HEK293 (cell line): ENCODE data around the gene CDC14B.
"Not testable (repeated sequence)": the region's sequence is repeated elsewhere in the genome, so short reads cannot be mapped to it uniquely, and the experiment has no call there.

Experiments used
- CTCF ChIA-PET: fragments of 350-600 bp; formaldehyde crosslinking; extraction: SDS; loops from one replicate; lab custom pipeline; 2021; ENCODE audit warnings: antibody characterized with exemption; lab: Yijun Ruan, JAX
- POLR2A ChIA-PET: fragments of 300-600 bp; formaldehyde crosslinking; extraction: SDS; loops from one replicate; lab custom pipeline; 2020; ENCODE audit warnings: antibody characterized with exemption, inconsistent platforms; lab: Yijun Ruan, JAX
- H3K27ac ChIP-seq: fragments of 200-500 bp; sonication (Bioruptor generic); 2 replicates; pipeline ENCODE4 v1.5.1; 2014; ENCODE audit warnings: low read depth, low read length, control low read depth, inconsistent platforms; ENCODE audit errors: extremely low read depth
- H3K36me3 ChIP-seq, 2 experiments: fragments of 200-500 bp in 1 of 2; sonication (Bioruptor generic) in 1 of 2; 1 replicate in 1 of 2; 2 replicates in 1 of 2; pipeline ENCODE4 v1.5.1; 2014 to 2017; ENCODE audit warnings: inconsistent platforms in 2 of 2, low read length in 2 of 2; ENCODE audit not compliant: control insufficient read depth in 2 of 2, insufficient read depth in 1 of 2
- H3K4me1 ChIP-seq: fragments of 200-500 bp; sonication (Bioruptor generic); 2 replicates; pipeline ENCODE4 v1.5.1; 2014; ENCODE audit warnings: mild to moderate bottlenecking, low read length, inconsistent platforms; ENCODE audit not compliant: control insufficient read depth, insufficient read depth
- H3K4me3 ChIP-seq: 2 replicates; pipeline ENCODE4 v1.5.1; 2011; ENCODE audit warnings: low read depth, mild to moderate bottlenecking, control low read depth, low read length, moderate library complexity
- H3K9me3 ChIP-seq: fragments of 200-500 bp; sonication (Bioruptor generic); 2 replicates; pipeline ENCODE4 v1.5.1; 2014; ENCODE audit warnings: low read depth, low read length, inconsistent platforms; ENCODE audit not compliant: control insufficient read depth, insufficient read depth
- BCL11B ChIP-seq: fragments of 450-650 bp; formaldehyde crosslinking; IDR thresholded peaks from 2 replicates; pipeline ENCODE4 v1.5.1; 2016; ENCODE audit warnings: low read depth, missing biosample characterization, missing genetic modification characterization
- FEZF1 ChIP-seq: fragments of 450-650 bp; formaldehyde crosslinking; IDR thresholded peaks from 2 replicates; pipeline ENCODE4 v1.5.1; 2016; ENCODE audit warnings: missing biosample characterization, missing genetic modification characterization
- HOXD13 ChIP-seq: sonication (generic); formaldehyde crosslinking; IDR thresholded peaks from 2 replicates; pipeline ENCODE4 v1.8.0; 2022; ENCODE audit warnings: missing genetic modification reagents, borderline replicate concordance
- KLF7 ChIP-seq: fragments of 450-650 bp; formaldehyde crosslinking; IDR thresholded peaks from 2 replicates; pipeline ENCODE4 v1.5.1; 2016; ENCODE audit warnings: missing biosample characterization, missing genetic modification characterization, borderline replicate concordance
- KLF8 ChIP-seq: fragments of 450-650 bp; formaldehyde crosslinking; IDR thresholded peaks from 2 replicates; pipeline ENCODE4 v1.5.1; 2016; ENCODE audit warnings: missing biosample characterization, missing genetic modification characterization
- MYNN ChIP-seq: fragments of 450-650 bp; formaldehyde crosslinking; IDR thresholded peaks from 2 replicates; pipeline ENCODE4 v1.5.1; 2016; ENCODE audit warnings: missing biosample characterization, missing genetic modification characterization, borderline replicate concordance
- PRDM6 ChIP-seq: fragments of 450-650 bp; formaldehyde crosslinking; IDR thresholded peaks from 2 replicates; pipeline ENCODE4 v1.5.1; 2017; ENCODE audit warnings: missing biosample characterization, missing genetic modification characterization
- TCF7L2 ChIP-seq: IDR thresholded peaks from 2 replicates; pipeline ENCODE4 v1.6.1; 2011; ENCODE audit warnings: low read depth, mild to moderate bottlenecking, inconsistent platforms, low read length, moderate library complexity, borderline replicate concordance
- YY1 ChIP-seq: fragments of 450-650 bp; formaldehyde crosslinking; IDR thresholded peaks from 2 replicates; pipeline ENCODE4 v1.5.1; 2018; ENCODE audit warnings: missing biosample characterization, missing genetic modification characterization
- ZBTB17 ChIP-seq: fragments of 450-650 bp; formaldehyde crosslinking; IDR thresholded peaks from 2 replicates; pipeline ENCODE4 v1.5.1; 2016; ENCODE audit warnings: missing biosample characterization, missing genetic modification characterization
- ZNF114 ChIP-seq: fragments of 450-650 bp; formaldehyde crosslinking; IDR thresholded peaks from 2 replicates; pipeline ENCODE4 v1.5.0; 2017; ENCODE audit warnings: missing biosample characterization, missing genetic modification characterization
- ZNF174 ChIP-seq: fragments of 450-650 bp; formaldehyde crosslinking; IDR thresholded peaks from 2 replicates; pipeline ENCODE4 v1.5.0; 2017; ENCODE audit warnings: missing biosample characterization, mild to moderate bottlenecking, missing genetic modification characterization
- ZNF24 ChIP-seq: fragments of 450-650 bp; formaldehyde crosslinking; IDR thresholded peaks from 2 replicates; pipeline ENCODE4 v1.5.1; 2016; ENCODE audit warnings: missing biosample characterization, missing genetic modification characterization
- ZNF26 ChIP-seq: fragments of 450-650 bp; formaldehyde crosslinking; IDR thresholded peaks from 2 replicates; pipeline ENCODE4 v1.5.1; 2016; ENCODE audit warnings: missing biosample characterization, missing genetic modification characterization
- ZNF311 ChIP-seq: fragments of 450-650 bp; formaldehyde crosslinking; IDR thresholded peaks from 2 replicates; pipeline ENCODE4 v1.5.1; 2017; ENCODE audit warnings: missing biosample characterization, missing genetic modification characterization, borderline replicate concordance
- ZNF394 ChIP-seq: fragments of 450-650 bp; formaldehyde crosslinking; IDR thresholded peaks from 2 replicates; pipeline ENCODE4 v1.5.1; 2016; ENCODE audit warnings: missing biosample characterization, missing genetic modification characterization, mild to moderate bottlenecking, moderate library complexity, borderline replicate concordance
- ZNF48 ChIP-seq: fragments of 450-650 bp; formaldehyde crosslinking; IDR thresholded peaks from 2 replicates; pipeline ENCODE4 v1.5.1; 2016; ENCODE audit warnings: missing biosample characterization, missing genetic modification characterization
- ZNF488 ChIP-seq: fragments of 450-650 bp; formaldehyde crosslinking; IDR thresholded peaks from 2 replicates; pipeline ENCODE4 v1.5.1; 2016; ENCODE audit warnings: missing biosample characterization, missing genetic modification characterization
- ZNF558 ChIP-seq: fragments of 450-650 bp; formaldehyde crosslinking; IDR thresholded peaks from 2 replicates; pipeline ENCODE4 v1.5.1; 2016; ENCODE audit warnings: missing biosample characterization, missing genetic modification characterization
- ZNF776 ChIP-seq: fragments of 450-650 bp; formaldehyde crosslinking; IDR thresholded peaks from 2 replicates; pipeline ENCODE4 v1.5.0; 2017; ENCODE audit warnings: missing biosample characterization, missing genetic modification characterization, borderline replicate concordance
- ZSCAN30 ChIP-seq: fragments of 450-650 bp; IDR thresholded peaks from 2 replicates; pipeline ENCODE4 v1.5.1; 2018; ENCODE audit warnings: missing biosample characterization, mild to moderate bottlenecking, missing genetic modification characterization, moderate library complexity

CDC14B gene

GRCh38 chr9:96616817-96617438 is 2.7 kb downstream of the CDC14B start (continued):
- TF ChIP-seq FEZF1 (tag by site-specific recombination): peak; percentile 46
- no peak for TF ChIP-seq MYNN (tag by site-specific recombination)
- TF ChIP-seq ZNF311 (tag by site-specific recombination): no peak
- TF ChIP-seq ZNF26: no peak
- TF ChIP-seq ZNF114 (tag by site-specific recombination): no peak
- TF ChIP-seq ZNF558: no peak
- TF ChIP-seq BCL11B (tag by site-specific recombination): no peak
- TF ChIP-seq TCF7L2: peak; percentile 77
- TF ChIP-seq PRDM6 (tag by site-specific recombination): peak; percentile 18; the same call in 1 of the 2 replicates
- TF ChIP-seq ZSCAN30 (tag by site-specific recombination): no peak
- peak; percentile 62; the same call in 1 of the 2 replicates for TF ChIP-seq ZBTB17 (tag by site-specific recombination)
- TF ChIP-seq ZNF24 (tag by site-specific recombination): no peak

- TF ChIP-seq ZNF174 (tag by site-specific recombination): no peak
- TF ChIP-seq ZNF488: no peak
- no peak for TF ChIP-seq ZNF394
- TF ChIP-seq KLF8: no peak
- TF ChIP-seq HOXD13 (CRISPR knock-in tag): no peak
- no peak for TF ChIP-seq KLF7 (tag by site-specific recombination)
- TF ChIP-seq TCF7L2: no peak
- TF ChIP-seq ZNF558: no peak
- no peak for TF ChIP-seq ZNF776 (tag by site-specific recombination)
- no peak for TF ChIP-seq YY1 (tag by site-specific recombination)
- no peak for TF ChIP-seq ZNF48 (tag by site-specific recombination)
- TF ChIP-seq, all 188 proteins: peak for 0
- POLR2A ChIA-PET: no interaction called here
- Histone ChIP-seq H3K4me3 (no peak overlapping the region), H3K36me3 (no peaks in the 10 kb centered on the region), H3K4me1 (peaks cover 16% of the 10 kb centered on the region), H3K27ac (no peak overlapping the region), H3K9me3 (no peaks in the 10 kb centered on the region)
- CTCF ChIA-PET: interaction anchor here (0.6 kb wide), 1 partner anchor 1989 kb away, joined by 7 read pairs; no protein-coding TSS in a partner anchor
Observed at GRCh38 chr9:96615411-96615810, 4.2 kb downstream of the CDC14B start.

GRCh38 chr9:96614664-96615063 is 5.0 kb downstream of the CDC14B start:
- H3K27ac ChIP-seq, H3K36me3 ChIP-seq, H3K4me3 ChIP-seq, H3K9me3 ChIP-seq, POLR2A ChIA-PET: not testable (repeated sequence)
- H3K4me1 ChIP-seq: peaks cover 16% of the 10 kb centered on the region
- CTCF ChIA-PET: interaction anchor here (0.7 kb wide), 1 partner anchor 183 kb away, joined by 3 read pairs; no protein-coding TSS in a partner anchor
